GM19467 (cell line): ENCODE results near the gene TMEM53.

Experiments
- ATAC-seq: cut with Tn5 transposase; IDR thresholded peaks from one replicate; pipeline ENCODE4 v1.9.1; 2021; ENCODE audit warnings: mild to moderate bottlenecking, moderate library complexity; ENCODE audit not compliant: unreplicated experiment

TMEM53 gene

DNA sequence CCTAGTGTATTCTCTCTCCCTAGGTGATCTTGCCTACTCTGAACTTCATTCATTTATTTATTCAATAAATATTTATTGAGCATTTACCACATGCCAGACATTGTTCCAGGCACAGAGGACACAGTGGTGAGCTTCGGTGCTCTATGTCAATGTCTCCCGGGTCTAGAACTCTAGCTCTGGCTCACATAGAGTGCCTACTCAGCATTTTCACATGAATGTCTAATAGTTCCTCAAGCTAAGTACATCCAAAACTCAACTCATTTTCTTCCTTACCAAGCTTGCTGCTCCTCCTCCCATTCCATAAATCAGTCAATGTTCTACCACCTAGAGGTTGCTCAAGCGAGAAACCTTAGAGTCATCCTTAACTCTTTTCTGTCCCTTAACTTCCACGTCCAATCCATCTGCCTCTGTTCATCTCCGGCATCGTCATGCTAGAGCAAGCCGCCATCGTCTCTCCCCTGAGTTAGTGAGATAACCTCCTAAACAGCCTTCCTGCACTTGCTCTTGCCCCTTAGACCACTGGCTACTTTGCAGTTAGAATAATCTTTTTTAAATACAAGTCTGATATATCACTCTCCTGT, 67.5 kb downstream of the TMEM53 start:
- ATAC-seq = no peak

DNA sequence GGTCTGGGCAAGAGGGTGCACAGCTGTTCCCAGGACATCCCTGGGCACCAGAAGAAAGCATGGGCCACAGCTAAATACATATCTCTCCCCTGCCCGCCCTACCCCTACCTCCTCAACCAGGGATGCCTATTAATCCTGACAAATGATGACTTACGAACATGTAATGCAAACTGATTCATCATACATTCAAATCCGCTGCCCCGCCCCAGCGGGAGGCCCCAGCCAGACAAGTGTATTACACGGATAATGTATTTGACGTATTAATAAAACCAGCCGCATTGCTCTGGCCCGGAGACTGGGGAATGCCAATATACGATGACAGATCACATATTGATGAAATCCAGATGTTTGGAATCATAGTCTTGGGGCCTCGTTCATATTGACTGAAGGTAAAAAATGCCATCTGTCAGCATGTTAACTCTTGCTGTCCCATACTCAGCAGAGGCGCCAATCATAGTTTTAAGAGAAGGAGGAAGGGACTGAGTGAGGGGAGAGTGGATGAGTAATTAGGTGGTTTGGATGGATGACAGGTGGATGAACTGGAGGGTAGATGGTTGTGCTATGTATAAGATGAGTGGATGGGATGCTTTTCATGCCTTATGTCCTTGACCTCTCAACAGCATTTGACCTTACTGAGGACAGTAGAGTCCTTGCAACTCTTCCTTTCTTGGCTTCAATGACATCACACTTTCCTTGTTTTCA, 68.2 kb downstream of the TMEM53 start:
- ATAC-seq = no peak

GRCh38 chr1:44604157-44604955, 69.9 kb downstream of the TMEM53 start:
- ATAC-seq = no peak

GRCh38 chr1:44603718-44604117, 70.6 kb downstream of the TMEM53 start:
- ATAC-seq = no peak
